HEK293T (cell line): ENCODE measurements around the gene LIPC.

ENCODE experiments used
- CTCF ChIA-PET: fragments of 350-600 bp; formaldehyde crosslinking; extraction: SDS; loops from one replicate; lab custom pipeline; 2021; ENCODE audit warnings: antibody characterized with exemption, inconsistent platforms; lab: Yijun Ruan, JAX
- POLR2A ChIA-PET: fragments of 350-600 bp; formaldehyde crosslinking; extraction: SDS; loops from one replicate; lab custom pipeline; 2020; ENCODE audit warnings: antibody characterized with exemption, inconsistent platforms; lab: Yijun Ruan, JAX
- DNase-seq: peaks from one replicate; pipeline ENCODE4 v3.0.0; 2012; ENCODE audit warnings: mixed read lengths; ENCODE audit errors: extremely low spot score
- ARNT ChIP-seq: fragments of 450-650 bp; IDR thresholded peaks from 2 replicates; pipeline ENCODE4 v1.6.1; 2017; ENCODE audit warnings: mild to moderate bottlenecking
- BHLHE40 ChIP-seq: fragments of 450-650 bp; IDR thresholded peaks from 2 replicates; pipeline ENCODE4 v1.6.1; 2016; ENCODE audit warnings: mild to moderate bottlenecking, moderate library complexity, borderline replicate concordance
- CTBP1 ChIP-seq: fragments of 450-650 bp; IDR thresholded peaks from 2 replicates; pipeline ENCODE4 v1.6.1; 2016; ENCODE audit warnings: borderline replicate concordance
- ELF4 ChIP-seq: fragments of 450-650 bp; IDR thresholded peaks from 2 replicates; pipeline ENCODE4 v1.6.1; 2017; ENCODE audit warnings: antibody characterized with exemption
- FOXA1 ChIP-seq: fragments of 450-650 bp; IDR thresholded peaks from 2 replicates; pipeline ENCODE4 v1.6.1; 2016; ENCODE audit warnings: mild to moderate bottlenecking
- FOXK2 ChIP-seq: fragments of 450-650 bp; IDR thresholded peaks from 2 replicates; pipeline ENCODE4 v1.6.1; 2016; ENCODE audit warnings: mild to moderate bottlenecking
- FOXM1 ChIP-seq: fragments of 450-650 bp; IDR thresholded peaks from 2 replicates; pipeline ENCODE4 v1.6.1; 2017; ENCODE audit warnings: mild to moderate bottlenecking, borderline replicate concordance
- HDGF ChIP-seq: fragments of 450-650 bp; IDR thresholded peaks from 2 replicates; pipeline ENCODE4 v1.6.1; 2017; ENCODE audit warnings: antibody characterized with exemption, borderline replicate concordance
- L3MBTL2 ChIP-seq: fragments of 450-650 bp; conservative IDR thresholded peaks from 2 replicates; pipeline ENCODE4 v1.6.1; 2016; ENCODE audit warnings: mild to moderate bottlenecking
- LEF1 ChIP-seq: fragments of 450-650 bp; IDR thresholded peaks from 2 replicates; pipeline ENCODE4 v1.6.1; 2017; ENCODE audit warnings: mild to moderate bottlenecking, borderline replicate concordance
- NFRKB ChIP-seq: fragments of 450-650 bp; IDR thresholded peaks from 2 replicates; pipeline ENCODE4 v1.6.1; 2016; ENCODE audit warnings: mild to moderate bottlenecking, moderate library complexity
- SP1 ChIP-seq: fragments of 450-650 bp; IDR thresholded peaks from 2 replicates; pipeline ENCODE4 v1.6.1; 2017
- SUZ12 ChIP-seq: fragments of 450-650 bp; IDR thresholded peaks from 2 replicates; pipeline ENCODE4 v1.6.1; 2016; ENCODE audit warnings: mild to moderate bottlenecking
- TARDBP ChIP-seq: fragments of 450-650 bp; IDR thresholded peaks from 2 replicates; pipeline ENCODE4 v1.6.1; 2016
- ZNF384 ChIP-seq: fragments of 450-650 bp; IDR thresholded peaks from 2 replicates; pipeline ENCODE4 v1.6.1; 2016
- TF ChIP-seq, protein P1 (sequence below): fragments of 450-650 bp; IDR thresholded peaks from 2 replicates; pipeline ENCODE4 v1.6.1; 2016

Gene LIPC

DNA sequence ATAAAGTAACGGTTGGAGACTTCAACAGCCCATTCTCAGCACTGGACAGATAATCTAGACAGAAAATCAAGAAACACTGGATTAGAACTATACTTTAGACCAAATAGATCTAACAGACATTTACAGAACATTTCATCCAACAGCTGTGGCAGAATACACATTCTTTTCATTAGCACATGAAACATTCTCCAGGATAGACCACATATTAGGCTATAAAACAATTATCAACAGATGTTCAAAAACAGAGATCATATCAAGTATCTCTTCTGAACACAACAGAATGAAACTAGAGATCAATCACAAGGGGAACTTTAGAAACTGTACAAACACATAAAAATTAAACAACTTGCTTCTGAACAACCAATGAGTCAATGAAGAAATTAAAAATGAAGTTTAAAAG, 184.4 kb downstream of the LIPC start:
- ChIA-PET POLR2A (no interaction called here), CTCF (interaction anchor here (1.0 kb wide), 1 partner anchor 154 kb away, joined by 3 read pairs; no protein-coding TSS in a partner anchor)
- no peak for DNase-seq
- TF ChIP-seq SP1, result no peak
- TF ChIP-seq, protein P1, sequence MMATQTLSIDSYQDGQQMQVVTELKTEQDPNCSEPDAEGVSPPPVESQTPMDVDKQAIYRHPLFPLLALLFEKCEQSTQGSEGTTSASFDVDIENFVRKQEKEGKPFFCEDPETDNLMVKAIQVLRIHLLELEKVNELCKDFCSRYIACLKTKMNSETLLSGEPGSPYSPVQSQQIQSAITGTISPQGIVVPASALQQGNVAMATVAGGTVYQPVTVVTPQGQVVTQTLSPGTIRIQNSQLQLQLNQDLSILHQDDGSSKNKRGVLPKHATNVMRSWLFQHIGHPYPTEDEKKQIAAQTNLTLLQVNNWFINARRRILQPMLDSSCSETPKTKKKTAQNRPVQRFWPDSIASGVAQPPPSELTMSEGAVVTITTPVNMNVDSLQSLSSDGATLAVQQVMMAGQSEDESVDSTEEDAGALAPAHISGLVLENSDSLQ, result no peak
- no peak for TF ChIP-seq LEF1
- no peak for TF ChIP-seq CTBP1
- no peak for TF ChIP-seq SUZ12
- TF ChIP-seq L3MBTL2, result no peak
- no peak for TF ChIP-seq FOXK2
- TF ChIP-seq BHLHE40, result no peak
- TF ChIP-seq ARNT, result no peak
- no peak for TF ChIP-seq HDGF
- TF ChIP-seq NFRKB, result no peak
- TF ChIP-seq ELF4, result no peak
- TF ChIP-seq ZNF384, result no peak
- no peak for TF ChIP-seq TARDBP
- no peak for TF ChIP-seq FOXM1
- TF ChIP-seq FOXA1, result no peak
